WI38 (cell line): Measurements from ENCODE around the gene BPIFB2.

Experiments
- H3K4me3 ChIP-seq: 2 replicates; pipeline ENCODE4 v1.5.1; 2011; ENCODE audit warnings: low read depth, mild to moderate bottlenecking, control low read depth, low read length
- CTCF ChIP-seq: IDR thresholded peaks from 2 replicates; pipeline ENCODE4 v1.5.1; 2012; ENCODE audit warnings: low read depth, mild to moderate bottlenecking, control low read depth, low read length

Gene BPIFB2

DNA sequence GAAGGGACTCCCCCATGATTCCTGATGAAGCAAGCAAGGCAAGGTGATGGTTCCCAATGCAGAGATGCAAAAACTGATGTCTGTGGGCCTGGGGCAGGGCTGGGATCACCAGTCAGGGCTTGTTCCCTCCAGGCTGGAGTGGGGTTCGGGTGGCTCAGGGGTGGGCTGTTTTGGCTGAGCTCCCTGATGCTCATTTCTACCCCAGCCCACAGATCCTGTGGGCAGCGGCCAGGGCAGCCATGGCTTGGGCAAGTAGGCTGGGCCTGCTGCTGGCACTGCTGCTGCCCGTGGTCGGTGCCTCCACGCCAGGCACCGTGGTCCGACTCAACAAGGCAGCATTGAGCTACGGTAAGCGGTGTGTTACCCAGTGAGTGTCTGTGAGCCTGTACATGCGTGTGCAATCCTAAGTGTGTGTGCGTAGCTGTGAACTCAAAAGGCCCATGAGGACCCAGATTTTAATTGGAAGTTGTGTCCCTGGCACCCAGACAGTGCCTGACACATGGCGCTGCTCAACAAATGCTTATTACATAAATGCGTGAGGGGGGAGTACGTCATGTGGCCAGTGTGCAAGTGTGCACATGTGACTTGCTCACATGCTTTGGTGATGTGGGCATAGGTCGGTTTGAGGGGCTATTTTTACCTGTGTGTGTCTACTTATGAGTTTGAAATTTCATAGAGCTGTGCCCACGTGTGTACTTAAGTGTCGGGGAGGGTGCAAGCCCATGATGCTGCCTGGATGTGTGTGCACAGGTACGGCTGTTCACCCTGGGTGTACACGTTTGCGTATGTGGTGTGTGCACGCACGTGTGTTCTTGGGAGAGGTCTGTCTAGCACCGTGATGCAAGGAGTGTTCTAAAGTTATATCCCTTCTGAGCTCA, 1.1 kb downstream of the BPIFB2 start:
- TF ChIP-seq CTCF: no peak
- no peak overlapping the region for H3K4me3 ChIP-seq

- no peak overlapping the region for H3K4me3 ChIP-seq
- TF ChIP-seq CTCF: no peak
Measured at GRCh38 chr20:33009214-33010132, 2.0 kb downstream of the BPIFB2 start.

DNA sequence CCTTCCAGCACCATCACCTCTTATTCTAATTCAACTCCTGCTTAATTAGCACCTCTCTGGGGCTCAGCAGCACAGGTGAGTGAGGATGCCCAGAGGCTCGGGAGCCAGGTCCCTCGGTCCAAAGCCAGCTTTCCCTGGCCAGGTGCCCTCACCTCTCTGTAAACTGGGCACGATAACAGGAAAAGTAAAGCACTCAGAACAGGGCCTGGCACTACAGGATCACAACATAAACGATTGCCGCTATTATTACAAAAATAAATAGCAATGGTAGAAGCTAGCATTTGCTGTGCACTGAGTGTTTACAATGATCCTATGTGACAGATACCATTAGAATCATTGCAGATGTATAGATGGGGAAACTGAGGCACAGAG, 2.6 kb downstream of the BPIFB2 start:
- no peak for TF ChIP-seq CTCF
- H3K4me3 ChIP-seq: no peak overlapping the region

- no peak overlapping the region for H3K4me3 ChIP-seq
- no peak for TF ChIP-seq CTCF
Measured at GRCh38 chr20:33010674-33011449, 3.4 kb downstream of the BPIFB2 start.

DNA sequence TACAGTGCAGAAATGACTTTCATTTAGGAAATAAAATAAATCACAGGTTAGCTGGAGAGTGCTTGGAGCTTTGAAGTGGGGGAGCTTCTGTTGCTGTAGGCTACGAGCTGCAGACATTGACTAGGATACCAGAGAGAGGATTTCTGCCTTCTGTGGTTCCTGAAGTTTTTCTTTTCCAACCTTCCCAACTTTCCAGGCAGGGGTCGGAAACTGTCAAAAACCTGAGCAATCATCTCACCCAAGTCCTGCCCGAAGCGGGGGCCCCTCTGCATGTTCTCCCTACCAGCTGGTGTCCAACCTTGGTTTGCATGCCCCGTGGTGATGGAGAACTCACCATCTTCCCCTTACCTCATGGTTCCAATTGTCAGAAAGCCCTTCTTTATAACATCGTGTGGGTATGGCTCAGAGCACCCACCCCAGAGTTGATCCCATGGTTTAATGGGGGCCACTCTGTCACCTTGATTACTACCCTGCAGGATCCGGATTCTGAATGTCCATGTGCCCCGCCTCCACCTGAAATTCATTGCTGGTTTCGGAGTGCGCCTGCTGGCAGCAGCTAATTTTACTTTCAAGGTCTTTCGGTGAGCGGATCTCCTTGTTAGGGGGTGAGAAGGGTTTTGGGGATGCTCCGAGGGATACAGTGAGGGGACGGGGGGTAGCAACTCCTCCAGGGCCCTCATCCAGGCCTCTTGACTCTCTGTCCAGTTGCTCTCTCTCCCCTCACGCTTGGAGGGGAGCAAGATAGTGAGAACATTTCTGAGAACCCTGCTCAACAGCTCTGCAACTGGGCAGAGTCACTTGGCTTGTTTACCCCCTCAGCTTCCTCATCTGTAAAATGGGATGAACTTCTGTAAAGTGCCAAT, 5.1 kb downstream of the BPIFB2 start:
- no peak for TF ChIP-seq CTCF
- no peak overlapping the region for H3K4me3 ChIP-seq

DNA sequence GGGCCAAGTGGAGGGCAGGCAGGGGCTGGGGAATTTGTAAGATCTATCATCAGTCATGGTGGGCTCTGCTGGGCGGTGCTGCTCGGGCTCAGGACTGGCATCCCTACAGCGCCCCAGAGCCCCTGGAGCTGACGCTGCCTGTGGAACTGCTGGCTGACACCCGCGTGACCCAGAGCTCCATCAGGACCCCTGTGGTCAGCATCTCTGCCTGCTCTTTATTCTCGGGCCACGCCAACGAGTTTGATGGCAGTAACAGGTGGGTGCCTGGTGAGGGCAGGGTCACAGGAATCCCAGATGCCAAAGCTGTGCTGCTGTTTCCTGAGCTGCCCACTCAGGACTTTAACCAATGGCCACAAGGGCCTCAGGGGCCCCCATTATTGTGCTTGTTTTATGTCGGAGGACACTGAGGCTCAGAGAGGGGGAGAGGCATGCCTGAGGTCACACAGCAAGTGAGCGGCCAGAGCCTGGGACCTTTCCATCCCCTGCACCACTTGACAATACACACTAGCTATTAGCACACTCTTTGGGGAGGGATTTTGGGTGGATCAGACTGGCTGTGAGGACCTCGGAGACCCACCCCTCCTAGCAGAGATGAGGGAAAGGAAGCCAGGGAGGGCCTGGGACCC, 6.3 kb downstream of the BPIFB2 start:
- no peak overlapping the region for H3K4me3 ChIP-seq
- TF ChIP-seq CTCF: no peak
